Raji (cell line): ENCODE results near the gene SCN9A.

Experiments used
- POLR2A ChIP-seq: IDR thresholded peaks from 2 replicates; pipeline ENCODE4 v1.6.1; 2011; ENCODE audit warnings: low read depth, low read length, control low read depth; ENCODE audit not compliant: insufficient read depth

The SCN9A gene

GRCh38 chr2:166184789-166185188, 191.0 kb downstream of the SCN9A start:
- TF ChIP-seq POLR2A: no peak

GRCh38 chr2:166181813-166182154, 194.0 kb downstream of the SCN9A start:
- no peak for TF ChIP-seq POLR2A

GRCh38 chr2:166180951-166181812, 194.6 kb downstream of the SCN9A start:
- TF ChIP-seq POLR2A: no peak

GRCh38 chr2:166179201-166179600, 196.5 kb downstream of the SCN9A start:
- TF ChIP-seq POLR2A: no peak

GRCh38 chr2:166173263-166173662, 202.5 kb downstream of the SCN9A start:
- no peak for TF ChIP-seq POLR2A

- no peak for TF ChIP-seq POLR2A
Observed at GRCh38 chr2:166171216-166171615, 204.5 kb downstream of the SCN9A start.

- TF ChIP-seq POLR2A: no peak
Observed at GRCh38 chr2:166170356-166170755, 205.4 kb downstream of the SCN9A start.

GRCh38 chr2:166167449-166167848, 208.3 kb downstream of the SCN9A start:
- TF ChIP-seq POLR2A: no peak

GRCh38 chr2:166163775-166164174, 212.0 kb downstream of the SCN9A start:
- no peak for TF ChIP-seq POLR2A

GRCh38 chr2:166158546-166158945, 217.2 kb downstream of the SCN9A start:
- TF ChIP-seq POLR2A: no peak

- no peak for TF ChIP-seq POLR2A
Observed at GRCh38 chr2:166157578-166157977, 218.2 kb downstream of the SCN9A start.

GRCh38 chr2:166156985-166157490, 218.7 kb downstream of the SCN9A start:
- TF ChIP-seq POLR2A: no peak

GRCh38 chr2:166155589-166155988, 220.2 kb downstream of the SCN9A start:
- TF ChIP-seq POLR2A: no peak

GRCh38 chr2:166154685-166155338, 220.9 kb downstream of the SCN9A start:
- TF ChIP-seq POLR2A: no peak

GRCh38 chr2:166152064-166152463, 223.7 kb downstream of the SCN9A start:
- no peak for TF ChIP-seq POLR2A
